Activated CD4-positive, alpha-beta T cell treated with anti-CD3 and anti-CD28 coated beads for 36 hours (primary cell): ENCODE data around the gene HAUS7. TPM values are rescaled to one million over a fixed set of nuclear protein-coding genes. Genes with fewer than 3 reads are reported as not detected.

ENCODE experiments used
- ATAC-seq: fragments of 200-7000 bp; cut with Tn5 transposase; one replicate; pipeline ENCODE4 v1.10.0; 2021; ENCODE audit warnings: mild to moderate bottlenecking, moderate library complexity
- CTCF ChIA-PET: fragments of 350-600 bp; sonication (Branson Sonifier 250); formaldehyde crosslinking; loops from one replicate; lab custom pipeline; 2021; ENCODE audit warnings: antibody characterized with exemption; lab: Charles Lee
- POLR2A ChIA-PET: fragments of 350-600 bp; sonication (Branson Sonifier 250); formaldehyde crosslinking; loops from one replicate; lab custom pipeline; 2021; ENCODE audit warnings: antibody characterized with exemption, inconsistent platforms; lab: Charles Lee
- DNase-seq: peaks from one replicate; pipeline ENCODE4 v3.0.0-alpha.2; 2020
- H3K27ac Mint-ChIP-seq: one replicate; pipeline ENCODE4 v1.8.0; 2021; ENCODE audit warnings: mixed read lengths
- H3K27me3 Mint-ChIP-seq: one replicate; pipeline ENCODE4 v1.8.0; 2021; ENCODE audit warnings: mixed read lengths
- H3K36me3 Mint-ChIP-seq: one replicate; pipeline ENCODE4 v1.8.0; 2021; ENCODE audit warnings: low read depth, mixed read lengths
- H3K4me1 Mint-ChIP-seq: one replicate; pipeline ENCODE4 v1.8.0; 2021; ENCODE audit warnings: mixed read lengths
- H3K4me3 Mint-ChIP-seq: one replicate; pipeline ENCODE4 v1.8.0; 2021; ENCODE audit warnings: mild to moderate bottlenecking, moderate library complexity, mixed read lengths
- H3K9me3 Mint-ChIP-seq: one replicate; pipeline ENCODE4 v1.8.0; 2021; ENCODE audit warnings: low read depth, mixed read lengths
- intact Hi-C, 2 experiments: fragments of 100-400 bp; cut with DNase I in 1 of 2; cut with micrococcal nuclease in 1 of 2; formaldehyde crosslinking; loops; one replicate each; pipeline versions ENCODE4 v1.14.2 to v1.15.1; 2022 to 2024; cut with DNase I, micrococcal nuclease
- total RNA-seq, 2 experiments: library from RNA; stranded (reverse); gene quantifications; one replicate each; pipeline ENCODE4 v1.2.3, GENCODE V29; 2021

Gene HAUS7
- total RNA-seq, 2 experiments from 2014 or later = 41.9 to 70.0 TPM

DNA sequence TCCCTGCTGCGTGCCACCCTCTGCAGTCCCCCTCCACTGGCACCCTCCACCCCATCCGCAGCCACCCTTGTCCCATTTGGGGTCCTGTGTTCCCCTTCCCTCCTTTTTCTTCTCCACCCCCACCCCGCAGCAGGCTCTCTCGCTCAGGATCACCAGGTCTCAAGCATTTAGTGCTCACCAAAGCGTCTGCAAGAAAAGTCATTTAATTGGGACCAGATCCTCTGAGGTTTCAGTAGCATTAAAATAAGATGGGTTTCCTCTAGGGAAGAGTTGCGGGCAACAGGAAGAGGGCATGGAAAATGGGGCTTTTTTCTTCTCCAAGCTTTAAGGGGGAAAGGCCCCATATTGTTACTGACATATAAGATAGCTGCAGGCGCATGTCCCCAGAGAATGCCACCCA, 4.9 kb upstream of the HAUS7 start:
- intact Hi-C loops = no loop called here
- Mint-ChIP-seq H3K9me3 (no peaks in the 10 kb centered on the region), H3K36me3 (no peaks in the 10 kb centered on the region), H3K4me1 (peaks cover 5% of the 10 kb centered on the region), H3K27ac (no peak overlapping the region), H3K4me3 (no peak overlapping the region), H3K27me3 (no peaks in the 10 kb centered on the region)
- POLR2A ChIA-PET = no interaction called here
- DNase-seq = no peak
- CTCF ChIA-PET = interaction anchor here (0.7 kb wide), 1 partner anchor 73 kb away, joined by 4 read pairs; no protein-coding TSS in a partner anchor
- ATAC-seq = no peak

DNA sequence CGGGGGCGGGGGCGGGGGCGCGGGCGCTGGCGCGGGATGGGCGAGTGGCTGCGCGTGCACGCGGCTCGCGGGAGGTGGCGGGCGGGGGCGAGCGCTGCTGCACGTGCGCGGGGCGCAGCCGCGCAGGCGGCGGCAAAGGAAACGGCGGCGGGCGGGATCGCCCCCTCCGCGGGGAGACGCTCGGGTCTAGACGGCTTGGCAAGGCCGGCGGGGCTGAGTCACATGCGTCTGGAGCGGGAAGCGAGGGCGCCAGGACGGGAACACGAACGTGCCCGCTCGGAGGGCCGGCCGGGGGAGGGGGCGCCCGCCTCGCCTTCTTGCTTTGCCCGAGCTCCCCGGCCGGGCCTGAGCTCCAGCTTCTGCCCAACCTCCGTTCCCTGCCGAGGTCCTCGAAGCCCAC, 4.3 kb upstream of the HAUS7 start:
- Mint-ChIP-seq H3K4me3 (no peak overlapping the region), H3K27me3 (no peaks in the 10 kb centered on the region), H3K4me1 (peaks cover 5% of the 10 kb centered on the region), H3K36me3 (no peaks in the 10 kb centered on the region), H3K9me3 (no peaks in the 10 kb centered on the region), H3K27ac (no peak overlapping the region)
- ATAC-seq (no peak), DNase-seq (peak; percentile 69)
- CTCF ChIA-PET = no interaction called here
- intact Hi-C loops = loop anchor here (5.0 kb wide), 3 partner anchors 248 to 1598 kb away; partner anchors contain the start of genes ABCD1 (in 1 of the 2), BCAP31 (in 1 of the 2), BRCC3 (in 1 of the 2) and CMC4 (in 1 of the 2)
- POLR2A ChIA-PET = no interaction called here

DNA sequence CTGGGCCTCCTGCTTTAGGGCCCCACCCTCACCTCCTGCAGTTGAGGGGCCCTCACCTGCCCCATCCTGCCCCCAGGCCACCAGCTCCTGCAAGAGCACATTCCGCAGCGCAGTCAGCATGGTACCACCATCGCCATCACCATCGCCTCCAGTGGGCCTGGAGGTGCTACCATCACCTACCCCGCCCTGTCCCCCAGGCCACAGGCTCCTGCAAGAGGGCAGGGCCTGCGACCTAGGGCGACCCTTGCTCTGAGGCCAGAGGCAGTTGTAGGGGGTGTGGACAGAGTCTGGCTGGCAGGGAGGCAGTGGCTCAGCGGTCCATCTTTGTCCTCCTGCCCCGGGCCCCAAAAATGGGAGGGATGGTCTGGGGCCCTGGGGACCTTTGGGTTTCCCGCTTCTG, 3.9 kb upstream of the HAUS7 start:
- no peaks in the 10 kb centered on the region for H3K27me3 Mint-ChIP-seq
- intact Hi-C loops = loop anchor here (5.0 kb wide), 3 partner anchors 248 to 1598 kb away; partner anchors contain the start of genes ABCD1 (in 1 of the 2), BCAP31 (in 1 of the 2), BRCC3 (in 1 of the 2) and CMC4 (in 1 of the 2)
- CTCF ChIA-PET = no interaction called here

DNA sequence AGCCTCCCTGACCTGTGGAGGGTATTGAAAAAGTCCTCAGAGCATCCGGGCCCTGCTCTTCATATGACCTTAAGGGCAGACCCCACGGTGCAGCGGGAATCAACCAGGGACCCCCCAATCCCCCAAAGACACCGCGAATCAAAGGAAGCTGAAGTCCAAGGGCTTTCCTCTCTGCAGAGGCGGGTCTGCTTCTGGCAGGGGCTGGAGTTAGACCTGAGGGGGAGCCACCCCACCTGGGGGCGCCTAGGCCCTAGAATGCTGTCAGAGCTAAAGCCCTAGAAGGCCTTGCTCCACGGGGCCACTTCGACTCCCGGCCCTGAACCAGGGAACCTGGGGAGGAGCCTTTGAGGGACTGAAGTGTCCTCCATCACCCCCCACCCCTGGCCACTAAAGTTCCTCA, 2.8 kb upstream of the HAUS7 start:
- ChIA-PET POLR2A (no interaction called here), CTCF (interaction anchor here (3.1 kb wide), 1 partner anchor 33 kb away, joined by 20 read pairs; no protein-coding TSS in a partner anchor)
- ATAC-seq (no peak), DNase-seq (no peak)
- Mint-ChIP-seq H3K9me3 (no peaks in the 10 kb centered on the region), H3K4me3 (no peak overlapping the region), H3K4me1 (peaks cover 5% of the 10 kb centered on the region), H3K36me3 (no peaks in the 10 kb centered on the region), H3K27me3 (no peaks in the 10 kb centered on the region), H3K27ac (no peak overlapping the region)
- intact Hi-C loops = loop anchor here (5.0 kb wide), 3 partner anchors 249 to 1599 kb away; partner anchors contain the start of genes ABCD1 (in 1 of the 2), BCAP31 (in 1 of the 2), BRCC3 (in 1 of the 2) and CMC4 (in 1 of the 2)

More for the DNA sequence above, 3.9 kb upstream of the HAUS7 start:
- Mint-ChIP-seq H3K4me1 (peaks cover 5% of the 10 kb centered on the region), H3K36me3 (no peaks in the 10 kb centered on the region), H3K27ac (no peak overlapping the region), H3K4me3 (no peak overlapping the region), H3K9me3 (no peaks in the 10 kb centered on the region)
- POLR2A ChIA-PET = no interaction called here
- no peak for DNase-seq
- ATAC-seq = no peak

DNA sequence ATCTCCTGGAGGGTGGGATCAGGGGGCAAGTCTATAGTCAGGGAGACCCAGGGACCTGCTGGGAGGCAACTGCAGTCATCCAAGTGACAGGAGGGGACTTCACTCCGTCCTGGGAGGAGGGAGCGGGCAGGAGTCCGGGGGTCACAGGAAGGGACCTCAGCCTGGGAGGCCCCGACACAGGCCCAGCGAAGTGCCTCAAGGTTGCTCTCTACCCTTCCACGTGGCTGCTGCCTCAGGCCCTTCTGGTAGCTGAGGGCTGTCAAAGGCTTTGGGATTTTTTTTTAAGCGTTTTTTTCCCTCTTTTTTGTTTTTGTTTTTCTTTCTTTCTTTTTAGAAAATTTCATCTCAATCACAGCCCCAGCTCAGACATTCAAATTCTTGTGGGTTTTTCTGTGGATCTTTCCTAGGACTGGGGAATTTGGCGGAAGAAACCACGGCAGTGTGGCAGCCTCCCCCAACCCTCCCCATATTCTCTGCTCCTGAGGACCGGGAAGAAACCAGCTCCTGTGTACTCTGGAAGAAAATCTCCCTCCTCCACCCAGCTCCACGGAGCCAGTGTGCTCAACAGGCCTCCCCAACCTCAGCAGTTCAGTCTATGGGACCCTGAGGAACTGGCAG, 1.4 kb upstream of the HAUS7 start:
- intact Hi-C loops = loop anchor here (1.0 to 5.0 kb wide), 5 partner anchors 36 to 1601 kb away; partner anchors contain the start of genes ABCD1 (in 1 of the 2), BCAP31 (in 1 of the 2), BRCC3 (in 1 of the 2) and CMC4 (in 1 of the 2)
- no peak for DNase-seq
- ATAC-seq = no peak
- ChIA-PET POLR2A (no interaction called here), CTCF (interaction anchor here (2.0 to 3.1 kb wide), 3 partner anchors 11 to 43 kb away, joined by 7 to 20 read pairs (median 9); no protein-coding TSS in a partner anchor)
- Mint-ChIP-seq H3K4me3 (no peak overlapping the region), H3K27ac (no peak overlapping the region), H3K27me3 (no peaks in the 10 kb centered on the region), H3K4me1 (peaks cover 5% of the 10 kb centered on the region), H3K9me3 (no peaks in the 10 kb centered on the region), H3K36me3 (peaks cover 7% of the 10 kb centered on the region)

DNA sequence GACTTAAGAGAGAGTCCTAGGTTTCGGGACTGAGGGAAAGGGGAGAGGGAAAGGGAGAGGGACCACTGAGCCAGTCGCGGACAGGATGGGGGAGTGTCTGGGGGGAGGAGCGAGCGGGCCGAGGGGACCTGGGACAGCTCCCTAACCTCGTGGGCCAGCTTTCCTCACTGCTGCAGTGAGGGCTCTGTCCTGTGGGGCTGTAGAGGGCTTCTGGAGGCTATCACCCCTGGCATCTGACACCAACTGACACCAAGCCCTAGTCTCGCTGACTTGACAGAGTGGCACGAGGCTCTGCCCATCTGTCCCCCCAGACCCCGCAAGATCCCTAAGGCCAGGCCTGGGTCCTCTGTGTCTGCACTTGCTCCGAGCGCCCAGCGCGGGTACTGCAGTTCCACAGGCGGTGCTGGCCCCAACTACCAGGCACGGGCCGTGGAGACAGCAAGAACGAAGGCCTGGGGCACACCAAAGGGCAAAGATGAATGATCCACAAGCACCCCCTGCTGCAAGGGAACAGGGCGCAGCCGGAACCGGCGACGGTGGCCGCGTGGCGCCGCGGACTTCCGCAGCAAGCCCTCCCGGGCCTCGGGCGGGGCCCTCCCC, 465 bp downstream of the HAUS7 start:
- Mint-ChIP-seq H3K4me3 (peak overlapping the region; percentile 78), H3K4me1 (peaks cover 5% of the 10 kb centered on the region), H3K27ac (no peak overlapping the region), H3K27me3 (no peaks in the 10 kb centered on the region), H3K9me3 (no peaks in the 10 kb centered on the region), H3K36me3 (peaks cover 7% of the 10 kb centered on the region)
- ChIA-PET CTCF (interaction anchor here (0.6 to 3.1 kb wide), 6 partner anchors 9 to 547 kb away, joined by 3 to 20 read pairs (median 4); no protein-coding TSS in a partner anchor), POLR2A (interaction anchor here (0.5 kb wide), 1 partner anchor 325 kb away, joined by 3 read pairs; the partner anchor contains the start of genes IDH3G and SSR4)
- intact Hi-C loops = loop anchor here (1.0 to 5.0 kb wide), 12 partner anchors 37 to 1602 kb away; partner anchors contain the start of genes ABCD1 (in 2 of the 2), BCAP31 (in 2 of the 2), BRCC3 (in 1 of the 2) and CCNQ (in 1 of the 2)
- ATAC-seq = peak; percentile 27
- DNase-seq = peak; percentile 44

DNA sequence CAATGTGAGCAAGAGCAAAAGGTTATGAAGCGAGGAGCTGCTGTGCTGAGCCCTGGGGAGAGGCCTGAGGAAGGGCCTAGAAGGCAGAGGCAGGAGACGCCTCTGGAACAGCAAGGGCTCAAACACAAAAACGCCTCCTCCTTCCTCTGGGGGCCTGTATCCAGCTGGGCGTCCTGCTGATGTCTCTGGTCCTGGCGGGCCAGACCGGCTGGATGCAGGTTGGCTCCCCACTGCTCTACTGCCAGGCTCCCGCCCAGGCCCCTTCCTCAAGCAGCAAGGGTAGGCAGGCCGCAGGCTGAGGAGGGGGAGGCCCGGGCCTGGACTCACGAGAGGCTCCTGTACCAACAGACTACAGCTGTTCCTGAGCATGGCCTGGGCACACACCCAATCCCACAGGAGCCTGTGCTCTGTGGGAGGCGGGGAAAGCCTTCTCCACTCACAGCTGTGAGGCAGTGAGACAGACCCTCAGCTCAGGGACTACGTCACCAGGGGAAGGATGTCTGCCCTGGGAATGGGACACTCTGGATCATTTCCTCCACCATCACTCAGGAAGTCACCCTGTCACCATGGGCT, 2.3 kb downstream of the HAUS7 start:
- peaks cover 2% of the 10 kb centered on the region for H3K4me1 Mint-ChIP-seq
- DNase-seq (no peak), ATAC-seq (no peak)
- H3K27me3 Mint-ChIP-seq = no peaks in the 10 kb centered on the region
- intact Hi-C loops = no loop called here
- no peaks in the 10 kb centered on the region for H3K9me3 Mint-ChIP-seq
- H3K36me3 Mint-ChIP-seq = peaks cover 7% of the 10 kb centered on the region
- POLR2A ChIA-PET = no interaction called here
- H3K4me3 Mint-ChIP-seq = no peak overlapping the region
- CTCF ChIA-PET = no interaction called here
- H3K27ac Mint-ChIP-seq = no peak overlapping the region

DNA sequence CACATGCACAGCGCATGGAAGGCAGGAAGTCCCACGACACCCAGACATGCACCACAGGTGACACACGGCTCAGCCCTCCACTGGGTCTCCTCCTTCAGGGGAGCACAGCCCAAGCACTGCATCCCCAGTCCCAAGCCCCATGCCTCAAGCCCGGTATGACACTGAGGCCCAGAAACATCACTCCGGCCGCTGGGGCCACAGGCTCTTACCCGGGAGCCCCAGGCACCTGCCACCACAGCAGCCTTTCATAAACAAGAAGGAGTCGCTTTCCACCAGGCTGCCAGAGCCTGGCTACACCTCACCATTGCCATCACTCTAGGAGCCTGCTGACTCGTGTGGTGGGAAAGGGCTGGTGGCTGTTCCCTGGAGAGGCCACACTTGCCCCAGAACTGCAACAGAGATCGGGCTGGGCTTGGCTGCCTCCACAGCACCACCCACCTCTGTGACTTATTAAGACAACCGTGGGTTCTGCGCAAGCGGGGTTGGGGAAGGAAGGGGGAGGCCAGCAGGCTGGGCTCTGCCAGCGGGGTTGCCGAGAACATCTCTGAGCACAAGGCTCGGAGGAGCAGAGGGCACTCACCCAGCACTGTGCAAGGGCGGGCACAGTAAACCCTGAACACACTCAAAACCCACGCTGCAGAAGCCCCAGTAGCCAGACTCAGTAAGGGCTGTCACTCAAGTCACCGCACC, 4.5 kb downstream of the HAUS7 start:
- Mint-ChIP-seq H3K27me3 (no peaks in the 10 kb centered on the region), H3K36me3 (peaks cover 14% of the 10 kb centered on the region), H3K9me3 (no peaks in the 10 kb centered on the region), H3K4me1 (no peaks in the 10 kb centered on the region), H3K27ac (no peak overlapping the region), H3K4me3 (no peak overlapping the region)
- ATAC-seq = no peak
- CTCF ChIA-PET = no interaction called here
- intact Hi-C loops = no loop called here
- no peak for DNase-seq
- POLR2A ChIA-PET = interaction anchor here (0.7 kb wide), 1 partner anchor 133 kb away, joined by 5 read pairs; the partner anchor contains the start of gene CCNQ

DNA sequence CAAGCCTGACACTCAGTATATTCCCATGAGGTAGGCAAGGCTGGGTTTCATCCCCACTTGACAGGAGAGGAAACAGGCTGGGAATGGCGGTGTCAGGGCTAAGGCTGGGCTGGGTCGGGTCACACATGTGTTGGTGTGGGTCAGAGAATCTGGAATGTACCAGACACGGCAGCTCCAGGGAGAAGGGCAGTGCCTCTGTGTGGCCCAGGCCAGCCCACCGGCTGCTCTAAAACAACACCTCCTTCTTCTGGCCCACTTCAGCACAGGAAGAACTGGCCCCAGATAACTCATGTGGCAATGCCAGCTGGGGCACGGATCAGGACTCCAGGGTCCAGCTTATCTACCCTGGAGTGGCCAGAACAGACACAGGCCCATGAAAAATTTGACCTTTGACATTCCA, 6.3 kb downstream of the HAUS7 start:
- no peak for ATAC-seq
- DNase-seq = no peak
- ChIA-PET POLR2A (no interaction called here), CTCF (no interaction called here)
- Mint-ChIP-seq H3K36me3 (peaks cover 18% of the 10 kb centered on the region), H3K27ac (no peak overlapping the region), H3K9me3 (no peaks in the 10 kb centered on the region), H3K4me1 (no peaks in the 10 kb centered on the region), H3K27me3 (no peaks in the 10 kb centered on the region), H3K4me3 (no peak overlapping the region)
- intact Hi-C loops = no loop called here

DNA sequence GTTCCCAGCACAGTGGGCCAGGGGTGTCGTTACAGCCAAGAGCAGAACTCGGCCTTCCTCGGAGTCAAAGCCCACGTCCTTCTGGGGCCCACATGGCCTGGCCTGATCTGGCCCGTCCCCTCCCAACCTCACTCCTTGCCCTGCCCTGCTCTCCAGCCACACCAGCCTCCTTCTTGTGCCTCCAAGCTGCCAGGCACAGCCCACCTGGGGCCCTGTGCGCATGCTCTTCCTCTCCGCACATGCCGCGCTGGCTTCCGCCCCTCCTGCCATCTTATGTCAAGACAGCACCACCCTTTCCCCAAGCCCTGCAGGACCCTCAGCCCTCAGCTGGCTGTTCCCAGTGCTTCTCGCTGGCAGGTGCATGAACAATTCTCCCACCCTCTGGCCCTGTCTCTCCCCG, 6.8 kb downstream of the HAUS7 start:
- no peak overlapping the region for H3K4me3 Mint-ChIP-seq
- H3K27ac Mint-ChIP-seq = no peak overlapping the region
- POLR2A ChIA-PET = no interaction called here

DNA sequence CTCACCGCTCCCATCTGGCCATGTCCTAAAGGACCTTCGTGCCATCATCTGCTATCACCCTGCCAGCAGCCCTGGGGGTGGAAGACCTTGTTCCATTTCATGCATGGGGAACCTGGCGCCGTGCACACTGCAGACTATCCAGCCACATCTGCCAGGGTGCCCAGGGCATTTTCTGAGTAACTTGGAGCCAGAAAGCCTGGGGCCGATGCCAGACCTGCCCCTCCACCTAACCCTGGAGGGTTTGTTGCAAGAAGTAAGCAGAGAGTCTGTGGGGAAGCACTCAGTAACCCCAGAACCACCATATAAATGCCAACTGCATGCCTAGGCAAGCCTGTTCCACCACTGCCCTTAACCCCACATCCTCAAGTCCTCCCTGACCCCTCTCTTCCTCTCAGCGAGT, 7.3 kb downstream of the HAUS7 start:
- no peaks in the 10 kb centered on the region for H3K9me3 Mint-ChIP-seq
- ChIA-PET POLR2A (no interaction called here), CTCF (no interaction called here)
- no peak overlapping the region for H3K4me3 Mint-ChIP-seq
- intact Hi-C loops = no loop called here
- H3K4me1 Mint-ChIP-seq = no peaks in the 10 kb centered on the region
- no peak for DNase-seq
- no peaks in the 10 kb centered on the region for H3K27me3 Mint-ChIP-seq
- no peak overlapping the region for H3K27ac Mint-ChIP-seq
- no peak for ATAC-seq
- peaks cover 23% of the 10 kb centered on the region for H3K36me3 Mint-ChIP-seq

More for the DNA sequence above, 6.8 kb downstream of the HAUS7 start:
- CTCF ChIA-PET = no interaction called here
- Mint-ChIP-seq H3K4me1 (no peaks in the 10 kb centered on the region), H3K9me3 (no peaks in the 10 kb centered on the region), H3K27me3 (no peaks in the 10 kb centered on the region), H3K36me3 (peaks cover 22% of the 10 kb centered on the region)
- ATAC-seq (no peak), DNase-seq (no peak)
- intact Hi-C loops = no loop called here
